OCI-LY3 (cell line): ENCODE measurements around the gene SAMM50.

Source experiments
- EZH2phosphoT487 ChIP-seq: fragments of 200-600 bp; shearing (Covaris generic); IDR thresholded peaks from 2 replicates; pipeline ENCODE4 v1.6.1; 2018; ENCODE audit warnings: antibody characterized with exemption, mixed run types, low read depth
- TF ChIP-seq, protein P1 (sequence below): fragments of 200-600, 300-600 bp; sonication (generic); IDR thresholded peaks from 2 replicates; pipeline ENCODE4 v1.5.1; 2014; ENCODE audit warnings: antibody characterized with exemption, low read length, low read depth

DNA sequence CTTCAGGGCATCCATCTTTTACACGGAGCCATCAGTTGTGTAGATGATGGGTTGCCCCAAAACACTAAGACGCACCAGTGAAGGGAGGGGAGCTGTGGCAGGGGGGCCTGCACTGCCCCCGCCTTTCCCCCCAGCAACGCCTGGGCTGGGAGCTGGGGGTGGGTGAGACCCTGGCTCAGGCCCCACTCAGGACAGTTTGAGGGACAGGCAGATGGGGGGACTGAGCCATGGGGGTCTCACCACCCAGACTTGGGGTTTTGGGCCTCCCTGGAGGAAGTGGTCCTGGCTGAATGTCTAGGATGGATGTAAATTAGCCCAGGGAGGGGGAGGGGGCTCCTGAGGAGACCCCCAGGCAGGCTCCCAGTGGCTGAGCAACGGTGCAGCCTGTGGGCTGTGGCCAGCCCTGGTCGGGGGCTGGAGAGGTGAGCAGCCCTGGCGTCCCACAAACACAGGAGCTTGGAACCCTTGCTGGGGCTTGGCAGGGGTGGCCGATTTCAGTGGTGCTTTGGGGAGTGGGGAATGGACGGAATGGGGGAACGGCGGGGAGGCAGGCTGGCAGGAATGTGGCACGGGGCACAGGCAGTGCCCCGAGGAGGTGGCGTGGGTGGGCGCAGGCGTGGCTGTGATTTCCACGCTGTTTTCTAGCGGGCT lies 74.9 kb downstream of the SAMM50 start:
- TF ChIP-seq, protein P1, sequence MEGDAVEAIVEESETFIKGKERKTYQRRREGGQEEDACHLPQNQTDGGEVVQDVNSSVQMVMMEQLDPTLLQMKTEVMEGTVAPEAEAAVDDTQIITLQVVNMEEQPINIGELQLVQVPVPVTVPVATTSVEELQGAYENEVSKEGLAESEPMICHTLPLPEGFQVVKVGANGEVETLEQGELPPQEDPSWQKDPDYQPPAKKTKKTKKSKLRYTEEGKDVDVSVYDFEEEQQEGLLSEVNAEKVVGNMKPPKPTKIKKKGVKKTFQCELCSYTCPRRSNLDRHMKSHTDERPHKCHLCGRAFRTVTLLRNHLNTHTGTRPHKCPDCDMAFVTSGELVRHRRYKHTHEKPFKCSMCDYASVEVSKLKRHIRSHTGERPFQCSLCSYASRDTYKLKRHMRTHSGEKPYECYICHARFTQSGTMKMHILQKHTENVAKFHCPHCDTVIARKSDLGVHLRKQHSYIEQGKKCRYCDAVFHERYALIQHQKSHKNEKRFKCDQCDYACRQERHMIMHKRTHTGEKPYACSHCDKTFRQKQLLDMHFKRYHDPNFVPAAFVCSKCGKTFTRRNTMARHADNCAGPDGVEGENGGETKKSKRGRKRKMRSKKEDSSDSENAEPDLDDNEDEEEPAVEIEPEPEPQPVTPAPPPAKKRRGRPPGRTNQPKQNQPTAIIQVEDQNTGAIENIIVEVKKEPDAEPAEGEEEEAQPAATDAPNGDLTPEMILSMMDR = no peak
- no peak for TF ChIP-seq EZH2phosphoT487
